Loucy (cell line): Measurements from ENCODE around the gene ASS1.
"Not testable (repeated sequence)": the region's sequence is repeated elsewhere in the genome, so short reads cannot be mapped to it uniquely, and the experiment has no call there.

Experiments used
- H2AFZ ChIP-seq: fragments of 200-600 bp; sonication (generic); 2 replicates; pipeline ENCODE4 v1.6.0; 2016; ENCODE audit warnings: antibody characterized with exemption, mild to moderate bottlenecking, low read length, moderate library complexity
- H3F3A ChIP-seq: fragments of 200-600 bp; 2 replicates; pipeline ENCODE4 v1.6.0; 2016; ENCODE audit warnings: antibody characterized with exemption, low read depth, mild to moderate bottlenecking
- H3K27me3 ChIP-seq: fragments of 200-600 bp; sonication (generic); 2 replicates; pipeline ENCODE4 v1.6.1; 2014; ENCODE audit warnings: low read length, mild to moderate bottlenecking; ENCODE audit not compliant: insufficient read depth, poor library complexity, severe bottlenecking
- H3K36me3 ChIP-seq: fragments of 200-600 bp; sonication (generic); 2 replicates; pipeline ENCODE4 v1.6.1; 2016; ENCODE audit warnings: low read length; ENCODE audit not compliant: insufficient read depth
- H3K4me1 ChIP-seq: fragments of 200-600 bp; sonication (generic); 2 replicates; pipeline ENCODE4 v1.5.1; 2014; ENCODE audit warnings: low read length, mild to moderate bottlenecking; ENCODE audit not compliant: insufficient read depth, poor library complexity, severe bottlenecking
- H3K4me2 ChIP-seq: fragments of 200-600 bp; sonication (generic); 2 replicates; pipeline ENCODE4 v1.6.0; 2014; ENCODE audit warnings: antibody characterized with exemption, low read length, low read depth, mild to moderate bottlenecking; ENCODE audit not compliant: poor library complexity, severe bottlenecking
- H3K4me3 ChIP-seq: fragments of 200-600 bp; sonication (generic); 2 replicates; pipeline ENCODE4 v1.5.1; 2014; ENCODE audit warnings: low read length, mild to moderate bottlenecking, mixed read lengths; ENCODE audit not compliant: poor library complexity, severe bottlenecking
- H3K79me2 ChIP-seq: fragments of 200-600 bp; sonication (generic); 2 replicates; pipeline ENCODE4 v1.6.1; 2014; ENCODE audit warnings: low read length; ENCODE audit not compliant: insufficient read depth
- H3K9ac ChIP-seq: fragments of 200-600 bp; sonication (generic); 2 replicates; pipeline ENCODE4 v1.6.0; 2014; ENCODE audit warnings: mild to moderate bottlenecking, low read depth, low read length, moderate library complexity; ENCODE audit not compliant: poor library complexity, severe bottlenecking
- H3K9me2 ChIP-seq: fragments of 200-600 bp; sonication (generic); replicated peaks from 2 replicates; pipeline ENCODE4 v1.6.1; 2016; ENCODE audit warnings: low read depth, low read length, mixed read lengths
- H3K9me3 ChIP-seq: fragments of 200-600 bp; sonication (generic); 2 replicates; pipeline ENCODE4 v1.6.1; 2014; ENCODE audit warnings: mild to moderate bottlenecking, antibody characterized with exemption, low read length, low read depth; ENCODE audit not compliant: insufficient read depth
- H4K20me1 ChIP-seq: fragments of 200-600 bp; sonication (generic); 2 replicates; pipeline ENCODE4 v1.6.0; 2014; ENCODE audit warnings: antibody characterized with exemption, low read length, mild to moderate bottlenecking; ENCODE audit not compliant: insufficient read depth, poor library complexity, severe bottlenecking
- EZH2phosphoT487 ChIP-seq: fragments of 200-600 bp; IDR thresholded peaks from 2 replicates; pipeline ENCODE4 v1.6.1; 2018; ENCODE audit warnings: antibody characterized with exemption, mild to moderate bottlenecking, moderate library complexity, borderline replicate concordance
- TF ChIP-seq, protein P1 (sequence below): fragments of 200-600 bp; sonication (generic); conservative IDR thresholded peaks from 2 replicates; pipeline ENCODE4 v1.5.1; 2014; ENCODE audit warnings: mild to moderate bottlenecking, antibody characterized with exemption, low read length

Gene ASS1

GRCh38 chr9:130398487-130399240, 46.1 kb upstream of the ASS1 start:
- Histone ChIP-seq H3F3A (no peaks in the 10 kb centered on the region), H3K9me2 (no peaks in the 10 kb centered on the region), H3K36me3 (no peaks in the 10 kb centered on the region), H3K4me1 (no peaks in the 10 kb centered on the region), H2AFZ (no peak overlapping the region), H4K20me1 (no peaks in the 10 kb centered on the region), H3K4me2 (no peak overlapping the region), H3K9me3 (no peaks in the 10 kb centered on the region), H3K9ac (no peak overlapping the region), H3K79me2 (no peaks in the 10 kb centered on the region), H3K4me3 (no peak overlapping the region), H3K27me3 (no peaks in the 10 kb centered on the region)
- TF ChIP-seq, protein P1, sequence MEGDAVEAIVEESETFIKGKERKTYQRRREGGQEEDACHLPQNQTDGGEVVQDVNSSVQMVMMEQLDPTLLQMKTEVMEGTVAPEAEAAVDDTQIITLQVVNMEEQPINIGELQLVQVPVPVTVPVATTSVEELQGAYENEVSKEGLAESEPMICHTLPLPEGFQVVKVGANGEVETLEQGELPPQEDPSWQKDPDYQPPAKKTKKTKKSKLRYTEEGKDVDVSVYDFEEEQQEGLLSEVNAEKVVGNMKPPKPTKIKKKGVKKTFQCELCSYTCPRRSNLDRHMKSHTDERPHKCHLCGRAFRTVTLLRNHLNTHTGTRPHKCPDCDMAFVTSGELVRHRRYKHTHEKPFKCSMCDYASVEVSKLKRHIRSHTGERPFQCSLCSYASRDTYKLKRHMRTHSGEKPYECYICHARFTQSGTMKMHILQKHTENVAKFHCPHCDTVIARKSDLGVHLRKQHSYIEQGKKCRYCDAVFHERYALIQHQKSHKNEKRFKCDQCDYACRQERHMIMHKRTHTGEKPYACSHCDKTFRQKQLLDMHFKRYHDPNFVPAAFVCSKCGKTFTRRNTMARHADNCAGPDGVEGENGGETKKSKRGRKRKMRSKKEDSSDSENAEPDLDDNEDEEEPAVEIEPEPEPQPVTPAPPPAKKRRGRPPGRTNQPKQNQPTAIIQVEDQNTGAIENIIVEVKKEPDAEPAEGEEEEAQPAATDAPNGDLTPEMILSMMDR: no peak
- TF ChIP-seq EZH2phosphoT487: no peak

DNA sequence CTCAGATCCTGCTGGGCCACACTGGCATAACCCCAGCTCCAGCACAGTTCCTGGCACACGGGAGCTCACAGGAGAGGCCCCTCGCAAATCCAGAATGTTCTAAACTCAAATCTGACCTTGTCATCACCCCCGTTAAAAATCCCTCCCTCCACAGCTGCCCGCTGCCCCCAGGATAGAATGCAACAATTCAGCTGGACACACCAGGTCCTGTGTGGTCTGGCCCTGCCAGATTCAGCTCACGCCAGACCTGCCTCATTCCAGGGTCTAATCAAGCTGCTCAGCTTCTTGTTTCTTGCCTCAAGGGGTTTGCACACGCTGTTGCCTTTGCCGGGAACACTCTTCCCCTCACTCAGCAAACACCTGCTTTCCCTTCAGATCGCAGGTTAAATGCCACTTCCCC, 45.0 kb upstream of the ASS1 start:
- no peaks in the 10 kb centered on the region for H4K20me1 ChIP-seq
- H3K4me3 ChIP-seq: no peak overlapping the region
- H3K36me3 ChIP-seq: no peaks in the 10 kb centered on the region
- H3K9me3 ChIP-seq: no peaks in the 10 kb centered on the region
- no peaks in the 10 kb centered on the region for H3K4me1 ChIP-seq
- no peaks in the 10 kb centered on the region for H3K79me2 ChIP-seq
- no peak for TF ChIP-seq EZH2phosphoT487
- TF ChIP-seq, protein P1: no peak
- no peaks in the 10 kb centered on the region for H3F3A ChIP-seq
- no peak overlapping the region for H2AFZ ChIP-seq
- H3K27me3 ChIP-seq: no peaks in the 10 kb centered on the region
- H3K9ac ChIP-seq: no peak overlapping the region
- H3K4me2 ChIP-seq: no peak overlapping the region
- no peaks in the 10 kb centered on the region for H3K9me2 ChIP-seq

- no peak overlapping the region for H3K9ac ChIP-seq
- no peak overlapping the region for H3K4me3 ChIP-seq
- H3K9me2 ChIP-seq: no peaks in the 10 kb centered on the region
- no peaks in the 10 kb centered on the region for H3K79me2 ChIP-seq
- TF ChIP-seq EZH2phosphoT487: no peak
- TF ChIP-seq, protein P1: no peak
- no peaks in the 10 kb centered on the region for H3K4me1 ChIP-seq
- H3F3A ChIP-seq: no peaks in the 10 kb centered on the region
- H3K4me2 ChIP-seq: no peak overlapping the region
- no peaks in the 10 kb centered on the region for H3K36me3 ChIP-seq
- no peaks in the 10 kb centered on the region for H3K9me3 ChIP-seq
- no peak overlapping the region for H2AFZ ChIP-seq
- H3K27me3 ChIP-seq: no peaks in the 10 kb centered on the region
- no peaks in the 10 kb centered on the region for H4K20me1 ChIP-seq
Measured at GRCh38 chr9:130400870-130401269, 43.9 kb upstream of the ASS1 start.

DNA sequence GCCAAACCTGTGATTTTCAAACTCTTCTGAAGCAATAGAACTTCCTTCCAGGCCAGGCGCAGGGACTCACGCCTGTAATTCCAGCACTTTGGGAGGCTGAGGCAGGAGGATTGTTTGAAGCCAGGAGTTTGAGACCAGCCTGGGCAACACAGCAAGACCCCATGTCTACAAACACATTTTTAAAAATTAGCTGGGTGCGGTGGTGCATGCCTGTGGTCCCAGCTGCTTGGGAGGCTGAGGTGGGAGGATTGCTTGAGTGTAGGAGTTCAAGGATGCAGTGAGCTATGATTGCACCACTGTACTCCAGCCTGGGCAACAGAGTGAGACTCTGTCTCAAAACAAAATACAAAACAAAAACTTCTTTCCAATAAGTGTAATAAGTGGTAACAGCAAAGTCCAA, 43.0 kb upstream of the ASS1 start:
- not testable (repeated sequence) for H3K9ac ChIP-seq, H2AFZ ChIP-seq, H4K20me1 ChIP-seq, H3K9me2 ChIP-seq, H3K27me3 ChIP-seq, H3K9me3 ChIP-seq, H3K36me3 ChIP-seq, H3F3A ChIP-seq, H3K4me1 ChIP-seq, H3K4me2 ChIP-seq, H3K79me2 ChIP-seq, H3K4me3 ChIP-seq
